HepG2 (cell line): ENCODE data around the gene ADGRF4. TPM values are rescaled to one million over a fixed set of nuclear protein-coding genes. Genes with fewer than 3 reads are reported as not detected.

Experiments
- ATAC-seq: fragments of 200-7000 bp; cut with Tn5 transposase; 3 replicates; pipeline ENCODE4 v1.9.1; 2020; ENCODE audit warnings: mild to moderate bottlenecking, moderate library complexity
- BruUV-seq: library from RNA; stranded (reverse); fragments of 400-500 nt; replicated peaks from 2 replicates; lab custom pipeline; 2021; lab: Mats Ljungman, UMichigan
- CTCF ChIA-PET: fragments of 300-600 bp; formaldehyde crosslinking; extraction: SDS; loops from one replicate; lab custom pipeline; 2021; ENCODE audit warnings: low total read pairs, inconsistent platforms, low intra/inter-chr PET ratio; lab: Yijun Ruan, JAX
- POLR2A ChIA-PET: fragments of 350-600 bp; sonication (Branson Sonifier 250); formaldehyde crosslinking; loops from one replicate; lab custom pipeline; 2020; ENCODE audit warnings: antibody characterized with exemption, inconsistent platforms; lab: Yijun Ruan, JAX
- DNase-seq: peaks from one replicate; pipeline ENCODE4 v3.0.0-alpha.2; 2015; ENCODE audit warnings: low spot score
- FAIRE-seq: peaks from 3 replicates; lab custom pipeline; 2011; peaks lifted over from hg19 to GRCh38; lab: Jason Lieb, UNC
- H2AFZ ChIP-seq: one replicate; pipeline ENCODE4 v1.6.1; 2011; ENCODE audit warnings: low read length, inconsistent platforms
- H3K27ac ChIP-seq: fragments of 300-600 bp; 3 replicates; pipeline ENCODE4 v1.8.0; 2011; ENCODE audit warnings: mixed run types, mild to moderate bottlenecking, mixed read lengths, low read length, inconsistent platforms; ENCODE audit not compliant: insufficient read depth; ENCODE audit errors: extremely low read length
- H3K27me3 ChIP-seq, 2 experiments: fragments of 200-600 bp in 1 of 2; 2 replicates in 1 of 2; 3 replicates in 1 of 2; pipeline versions ENCODE4 v1.6.0 to v1.8.0; 2011; ENCODE audit warnings: low read length in 2 of 2, mild to moderate bottlenecking in 2 of 2, moderate library complexity in 2 of 2, inconsistent platforms in 1 of 2; ENCODE audit not compliant: insufficient read depth in 2 of 2, control insufficient read depth in 1 of 2
- H3K36me3 ChIP-seq, 2 experiments: fragments of 200-600 bp in 1 of 2; replicated peaks in 1 of 2; 2 replicates in 1 of 2; 3 replicates in 1 of 2; pipeline versions ENCODE4 v1.5.1 to v1.8.0; 2011; ENCODE audit warnings: low read length in 2 of 2, inconsistent platforms in 1 of 2; ENCODE audit not compliant: insufficient read depth in 2 of 2, control insufficient read depth in 1 of 2
- H3K4me1 ChIP-seq: 2 replicates; pipeline ENCODE4 v1.5.1; 2012; ENCODE audit warnings: low read length, inconsistent platforms; ENCODE audit not compliant: insufficient read depth
- H3K4me2 ChIP-seq: 2 replicates; pipeline ENCODE4 v1.6.0; 2011; ENCODE audit warnings: low read depth, low read length, inconsistent platforms
- H3K4me3 ChIP-seq, 3 experiments: fragments of 200-600 bp in 1 of 3; sonication (generic), shearing (Covaris generic) in 1 of 3; replicated peaks in 1 of 3; 2 replicates each; pipeline ENCODE4 v1.5.1; 2011 to 2016; ENCODE audit warnings: low read length in 3 of 3, inconsistent platforms in 2 of 3, low read depth in 2 of 3, mild to moderate bottlenecking in 2 of 3, control low read depth in 1 of 3, mixed read lengths in 1 of 3; ENCODE audit not compliant: insufficient read depth in 1 of 3
- H3K79me2 ChIP-seq: one replicate; pipeline ENCODE4 v1.6.1; 2011; ENCODE audit warnings: low read length, inconsistent platforms; ENCODE audit not compliant: insufficient read depth
- H3K9ac ChIP-seq: 2 replicates; pipeline ENCODE4 v1.6.0; 2011; ENCODE audit warnings: mild to moderate bottlenecking, low read depth, low read length, inconsistent platforms; ENCODE audit not compliant: insufficient read depth
- H3K9me3 ChIP-seq: 2 replicates; pipeline ENCODE4 v1.5.1; 2012; ENCODE audit warnings: mild to moderate bottlenecking, low read length
- H4K20me1 ChIP-seq: 2 replicates; pipeline ENCODE4 v1.6.0; 2011; ENCODE audit warnings: inconsistent platforms, mild to moderate bottlenecking, low read length, moderate library complexity; ENCODE audit not compliant: insufficient read depth
- FOSL2 ChIP-seq: sonication (generic); formaldehyde crosslinking; IDR thresholded peaks from 2 replicates; pipeline ENCODE4 v1.4.0; 2020; ENCODE audit warnings: missing genetic modification reagents
- FOXP4 ChIP-seq: sonication (generic); formaldehyde crosslinking; IDR thresholded peaks from 2 replicates; pipeline ENCODE4 v1.4.0; 2020; ENCODE audit warnings: missing genetic modification reagents
- HNRNPH1 ChIP-seq: fragments of 200-400 bp; formaldehyde crosslinking; optimal IDR thresholded peaks from 2 replicates; pipeline ENCODE3; 2017; ENCODE audit warnings: mild to moderate bottlenecking, low read depth, low read length
- KDM5A ChIP-seq: fragments of 200-600 bp; sonication (generic); IDR thresholded peaks from 2 replicates; pipeline ENCODE4 v1.7.0; 2018; ENCODE audit warnings: antibody characterized with exemption, mild to moderate bottlenecking, low read length, borderline replicate concordance
- MAFF ChIP-seq: IDR thresholded peaks from 2 replicates; pipeline ENCODE4 v1.6.1; 2011; ENCODE audit warnings: low read depth, low read length, improper control_type of control experiment
- MAFK ChIP-seq, 2 experiments: IDR thresholded peaks in 1 of 2; conservative IDR thresholded peaks in 1 of 2; 2 replicates each; pipeline ENCODE4 v1.6.1; 2011; ENCODE audit warnings: improper control_type of control experiment in 2 of 2, low read length in 2 of 2
- SP5 ChIP-seq: IDR thresholded peaks from 2 replicates; pipeline ENCODE4 v1.6.1; 2016; ENCODE audit warnings: low read depth, borderline replicate concordance
- ZBTB25 ChIP-seq: IDR thresholded peaks from 2 replicates; pipeline ENCODE4 v1.6.1; 2018; ENCODE audit warnings: missing genetic modification reagents
- ZNF12 ChIP-seq: sonication (generic); formaldehyde crosslinking; IDR thresholded peaks from 2 replicates; pipeline ENCODE4 v1.5.0; 2020; ENCODE audit warnings: missing genetic modification reagents
- ZNF740 ChIP-seq: sonication (generic); formaldehyde crosslinking; IDR thresholded peaks from 2 replicates; pipeline ENCODE4 v1.4.0; 2020; ENCODE audit warnings: missing genetic modification reagents
- WGBS: methylation state at CpG from one replicate; pipeline ENCODE4 v1.1.6; 2017; ENCODE audit warnings: low lambda C conversion rate; 5-methylcytosine and 5-hydroxymethylcytosine counted together
- in situ Hi-C: cut with HindIII; loops from 2 replicates; pipeline ENCODE4 v1.10.0; 2017; ENCODE audit warnings: low pct_unique_long_range_greater_than_20kb; ENCODE audit not compliant: extremely low pct_ligation_motif_present
- intact Hi-C: fragments of 100-400 bp; cut with micrococcal nuclease; formaldehyde crosslinking; loops from one replicate; pipeline ENCODE4 v1.10.0; 2022; ENCODE audit not compliant: unreplicated experiment
- polyA plus RNA-seq, 8 experiments: library from polyadenylated mRNA; depleted of rRNA in 3 of 8; stranded (reverse) in 7 of 8; unstranded in 1 of 8; fragments of >200 nt; fragmentation: Illumina TruSeq in 4 of 8; extraction: Trizol in 4 of 8; gene quantifications; 2 replicates each; pipeline versions ENCODE4 v1.2.1 to v1.2.3, GENCODE V29; 2011 to 2016; ENCODE audit warnings: low read depth in 4 of 8, missing spikeins in 1 of 8, mixed read lengths in 1 of 8; ENCODE audit not compliant: insufficient read depth in 1 of 8
- total RNA-seq, 5 experiments: library from RNA; depleted of rRNA; stranded (reverse); fragments of >200 nt; fragmentation: Illumina TruSeq; extraction: Trizol; gene quantifications; 2 replicates each; pipeline ENCODE4 v1.2.3, GENCODE V29; 2016; ENCODE audit warnings: low read depth in 1 of 5

The ADGRF4 gene
- total and polyA plus RNA-seq, 2 of the 13 experiments (the other 11 are each of a cell fraction or from before 2014, with no cell fraction given): 0.01 TPM; not detected in 1

GRCh38 chr6:47654255-47654654 is 44.1 kb upstream of the ADGRF4 start (continued):
- TF ChIP-seq FOXP4 (CRISPR knock-in tag): no peak
- no peak for TF ChIP-seq ZNF740
- no peak for TF ChIP-seq HNRNPH1
- TF ChIP-seq SP5 (CRISPR knock-in tag): no peak
- TF ChIP-seq KDM5A: no peak

- POLR2A ChIA-PET: no interaction called here
- WGBS: 13% methylated on average over 7 of the region's 7 CpGs
- peaks cover 2 to 17% of the 10 kb centered on the region in 2 experiments; a peak in 3 of 5 replicates for H3K27me3 ChIP-seq
- CTCF ChIA-PET: no interaction called here
- no peak for DNase-seq
- H3K4me3 ChIP-seq: no peak overlapping the region
- H3K9me3 ChIP-seq: no peaks in the 10 kb centered on the region
- no peak overlapping the region for H3K4me2 ChIP-seq
- BruUV-seq: no TSS peak
- no peak overlapping the region for H3K9ac ChIP-seq
- H3K36me3 ChIP-seq: no peaks in the 10 kb centered on the region
- no peaks in the 10 kb centered on the region for H3K79me2 ChIP-seq
- H2AFZ ChIP-seq: no peak overlapping the region
- FAIRE-seq: no peak
- H4K20me1 ChIP-seq: no peaks in the 10 kb centered on the region
- TF ChIP-seq MAFK (conservative IDR thresholded peaks at IDR 0.05 in 1 of 2, IDR thresholded peaks at IDR 0.05 in 1 of 2; ENCODE audit: low read length in 2 of 2) (peak; percentile 46 to 55; a peak in 3 of 4 replicates), ZNF12 (CRISPR knock-in tag) (peak; percentile 57; the same call in 1 of the 2 replicates), ZBTB25 (CRISPR knock-in tag) (no peak), MAFF (peak; percentile 45; the same call in 1 of the 2 replicates), FOSL2 (CRISPR knock-in tag) (peak; percentile 78)
- in situ Hi-C loops: no loop called here
- intact Hi-C loops: no loop called here
- no peaks in the 10 kb centered on the region for H3K4me1 ChIP-seq
- peak; percentile 68; the same call in 2 of the 3 replicates for ATAC-seq
- H3K27ac ChIP-seq: no peak overlapping the region
These were observed 42.4 kb upstream of the ADGRF4 start for GRCh38 chr6:47655719-47656595.
